Tibial nerve (tissue), 4 donors: ENCODE results near the gene PIK3CB. TPM values are rescaled to one million over a fixed set of nuclear protein-coding genes. Genes with fewer than 3 reads are reported as not detected.

Experiments
- DNase-seq, 2 donors: peaks; one replicate each; pipeline ENCODE4 v3.0.0-alpha.2; 2019; ENCODE audit warnings: low spot score in 2 of 2
- H3K27ac ChIP-seq, 4 donors: fragments of 200-600 bp; sonication (generic) in 3 of 4; one replicate each; pipeline ENCODE4 v1.5.1; 2017 to 2019; ENCODE audit warnings: mild to moderate bottlenecking in 1 of 4
- H3K27me3 ChIP-seq, 2 donors: fragments of 200-600 bp; sonication (generic) in 1 of 2; one replicate each; pipeline versions ENCODE4 v1.5.1 to v1.6.0; 2017 to 2019
- H3K36me3 ChIP-seq, 3 donors: fragments of 200-600 bp; sonication (generic); one replicate each; pipeline ENCODE4 v1.5.1; 2018 to 2019
- H3K4me1 ChIP-seq, 4 donors: fragments of 200-600 bp; sonication (generic) in 3 of 4; one replicate each; pipeline ENCODE4 v1.5.1; 2017 to 2019
- H3K4me3 ChIP-seq, 4 donors: fragments of 200-600 bp; sonication (generic) in 3 of 4; one replicate each; pipeline ENCODE4 v1.5.1; 2017 to 2019; ENCODE audit warnings: mild to moderate bottlenecking in 1 of 4, moderate library complexity in 1 of 4
- H3K9me3 ChIP-seq, 4 donors: fragments of 200-600 bp; sonication (generic) in 3 of 4; one replicate each; pipeline ENCODE4 v1.5.1; 2017 to 2019
- EP300 ChIP-seq, 2 donors: sonication (generic); formaldehyde crosslinking; IDR thresholded peaks; one replicate each; pipeline ENCODE4 v1.6.1; 2017; ENCODE audit warnings: antibody characterized with exemption in 2 of 2, mild to moderate bottlenecking in 1 of 2
- POLR2A ChIP-seq, 2 donors: fragments of 450-650 bp; IDR thresholded peaks; one replicate each; pipeline ENCODE4 v1.6.1; 2017; ENCODE audit warnings: antibody characterized with exemption in 2 of 2, mild to moderate bottlenecking in 2 of 2, moderate library complexity in 2 of 2
- WGBS, 2 donors: methylation state at CpG; one replicate each; pipeline ENCODE4 v1.1.5; 2018; 5-methylcytosine and 5-hydroxymethylcytosine counted together
- total RNA-seq, 4 donors: library from RNA; depleted of rRNA; stranded (reverse); fragments of >200 nt; gene quantifications; one replicate each; pipeline ENCODE4 v1.1.0, GENCODE V29; 2016
- TF ChIP-seq, protein P1 (sequence below), 5 experiments: fragments of 200-600 bp in 3 of 5; fragments of 450-650 bp in 2 of 5; sonication (generic) in 3 of 5; IDR thresholded peaks; one replicate each; pipeline ENCODE4 v1.5.1; 2016 to 2019; ENCODE audit warnings: antibody characterized with exemption in 5 of 5, mild to moderate bottlenecking in 3 of 5, moderate library complexity in 2 of 5

Gene PIK3CB
- total RNA-seq, 4 donors from 2014 or later = 11.2 to 32.1 (median 27.2) TPM

DNA sequence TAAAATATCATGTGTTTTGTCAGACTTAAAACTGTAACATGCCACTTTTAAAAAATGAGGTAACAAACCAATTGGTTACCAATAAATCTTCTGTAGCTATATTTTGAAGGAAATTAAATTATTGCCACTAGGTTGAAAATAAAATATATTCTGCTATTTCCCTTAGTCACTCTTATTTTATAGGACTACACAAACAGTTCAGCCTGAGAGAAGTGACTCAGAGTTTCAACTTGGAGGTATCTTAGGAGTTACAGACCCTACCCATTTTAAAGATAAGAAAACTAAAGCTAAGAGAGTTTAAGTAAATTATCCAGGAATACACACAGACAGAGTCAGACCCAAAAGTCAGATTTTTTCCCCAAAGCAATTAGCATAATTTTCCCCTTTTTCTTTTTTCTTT, 65.1 kb downstream of the PIK3CB start:
- Histone ChIP-seq H3K27me3 (no peaks in the 10 kb centered on the region), H3K36me3 (peaks cover 0 to 23% (median 0%) of the 10 kb centered on the region in 3 donors), H3K4me1 (peaks cover 0 to 8% (median under 1%) of the 10 kb centered on the region in 4 donors), H3K9me3 (peaks cover 0 to 12% (median 0%) of the 10 kb centered on the region in 4 donors), H3K27ac (no peak overlapping the region), H3K4me3 (no peak overlapping the region)
- DNase-seq = no peak
- TF ChIP-seq POLR2A (IDR thresholded peaks at IDR 0.05) (no peak), EP300 (IDR thresholded peaks at IDR 0.05) (no peak)
- TF ChIP-seq, protein P1, sequence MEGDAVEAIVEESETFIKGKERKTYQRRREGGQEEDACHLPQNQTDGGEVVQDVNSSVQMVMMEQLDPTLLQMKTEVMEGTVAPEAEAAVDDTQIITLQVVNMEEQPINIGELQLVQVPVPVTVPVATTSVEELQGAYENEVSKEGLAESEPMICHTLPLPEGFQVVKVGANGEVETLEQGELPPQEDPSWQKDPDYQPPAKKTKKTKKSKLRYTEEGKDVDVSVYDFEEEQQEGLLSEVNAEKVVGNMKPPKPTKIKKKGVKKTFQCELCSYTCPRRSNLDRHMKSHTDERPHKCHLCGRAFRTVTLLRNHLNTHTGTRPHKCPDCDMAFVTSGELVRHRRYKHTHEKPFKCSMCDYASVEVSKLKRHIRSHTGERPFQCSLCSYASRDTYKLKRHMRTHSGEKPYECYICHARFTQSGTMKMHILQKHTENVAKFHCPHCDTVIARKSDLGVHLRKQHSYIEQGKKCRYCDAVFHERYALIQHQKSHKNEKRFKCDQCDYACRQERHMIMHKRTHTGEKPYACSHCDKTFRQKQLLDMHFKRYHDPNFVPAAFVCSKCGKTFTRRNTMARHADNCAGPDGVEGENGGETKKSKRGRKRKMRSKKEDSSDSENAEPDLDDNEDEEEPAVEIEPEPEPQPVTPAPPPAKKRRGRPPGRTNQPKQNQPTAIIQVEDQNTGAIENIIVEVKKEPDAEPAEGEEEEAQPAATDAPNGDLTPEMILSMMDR (IDR thresholded peaks at IDR 0.05) = no peak

DNA sequence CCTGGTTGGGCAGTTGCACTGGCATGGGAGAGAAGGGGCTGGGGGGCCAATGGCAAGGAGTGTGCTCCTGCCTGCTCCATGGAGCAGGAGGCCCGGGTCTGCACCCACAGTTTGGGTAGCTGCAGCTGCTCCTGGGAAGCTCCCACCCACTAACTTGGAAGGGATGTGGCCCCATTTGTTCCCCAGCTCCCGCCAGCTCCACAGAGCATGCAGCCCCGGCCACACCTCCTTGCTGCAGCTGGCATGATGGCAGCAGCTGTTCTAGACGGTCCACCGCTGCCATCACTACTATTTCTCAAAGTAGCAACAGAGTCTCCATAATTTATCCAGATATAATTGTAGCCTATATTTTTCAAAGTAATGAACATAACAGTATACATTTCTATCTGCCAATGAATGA, 65.8 kb downstream of the PIK3CB start:
- H3K4me1 ChIP-seq = peaks cover 0 to under 1% (median 0%) of the 10 kb centered on the region in 4 donors
- peaks cover 0 to 12% (median 0%) of the 10 kb centered on the region in 4 donors for H3K9me3 ChIP-seq
- H3K27me3 ChIP-seq = no peaks in the 10 kb centered on the region
- no peak for DNase-seq
- TF ChIP-seq EP300 (IDR thresholded peaks at IDR 0.05) = no peak
- TF ChIP-seq, protein P1 (IDR thresholded peaks at IDR 0.05) = no peak
- TF ChIP-seq POLR2A (IDR thresholded peaks at IDR 0.05) = no peak
- peaks cover 0 to 23% (median 0%) of the 10 kb centered on the region in 3 donors for H3K36me3 ChIP-seq
- H3K27ac ChIP-seq = no peak overlapping the region
- 96 to 100% methylated on average over 5 of the region's 5 CpGs for WGBS, 2 donors
- H3K4me3 ChIP-seq = no peak overlapping the region

DNA sequence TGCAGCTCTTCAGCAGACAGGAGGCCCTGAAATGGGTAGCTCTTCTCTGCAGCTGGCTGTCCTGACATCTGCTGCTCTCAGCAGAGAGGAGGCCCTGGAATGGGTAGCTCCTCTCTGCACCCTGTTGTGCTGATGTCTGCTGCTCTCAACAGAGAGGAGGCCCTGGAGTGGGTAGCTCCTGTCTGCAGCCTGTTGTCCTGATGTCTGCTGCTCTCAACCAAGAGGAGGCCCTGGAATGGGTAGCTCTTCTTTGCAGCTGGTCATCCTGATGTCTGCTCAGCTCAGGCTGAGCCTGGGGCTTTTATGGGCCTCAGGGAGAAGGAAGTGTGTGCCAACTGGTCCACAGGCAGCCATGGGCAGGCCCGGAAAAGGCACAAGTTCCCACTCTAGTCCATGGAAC, 66.6 kb downstream of the PIK3CB start:
- H3K36me3 ChIP-seq = peaks cover 0 to 23% (median 0%) of the 10 kb centered on the region in 3 donors
- WGBS, 2 donors = 100% methylated on average over 1 of the region's 1 CpG; no CpG with 5 or more reads in 1 of the 2 donors
- no peaks in the 10 kb centered on the region for H3K27me3 ChIP-seq
- peaks cover 0 to 12% (median 0%) of the 10 kb centered on the region in 4 donors for H3K9me3 ChIP-seq
- H3K27ac ChIP-seq = no peak overlapping the region
- no peak overlapping the region for H3K4me3 ChIP-seq
- no peak for TF ChIP-seq EP300 (IDR thresholded peaks at IDR 0.05)
- TF ChIP-seq, protein P1 (IDR thresholded peaks at IDR 0.05) = no peak
- no peak for TF ChIP-seq POLR2A (IDR thresholded peaks at IDR 0.05)
- H3K4me1 ChIP-seq = no peaks in the 10 kb centered on the region
- DNase-seq = no peak

DNA sequence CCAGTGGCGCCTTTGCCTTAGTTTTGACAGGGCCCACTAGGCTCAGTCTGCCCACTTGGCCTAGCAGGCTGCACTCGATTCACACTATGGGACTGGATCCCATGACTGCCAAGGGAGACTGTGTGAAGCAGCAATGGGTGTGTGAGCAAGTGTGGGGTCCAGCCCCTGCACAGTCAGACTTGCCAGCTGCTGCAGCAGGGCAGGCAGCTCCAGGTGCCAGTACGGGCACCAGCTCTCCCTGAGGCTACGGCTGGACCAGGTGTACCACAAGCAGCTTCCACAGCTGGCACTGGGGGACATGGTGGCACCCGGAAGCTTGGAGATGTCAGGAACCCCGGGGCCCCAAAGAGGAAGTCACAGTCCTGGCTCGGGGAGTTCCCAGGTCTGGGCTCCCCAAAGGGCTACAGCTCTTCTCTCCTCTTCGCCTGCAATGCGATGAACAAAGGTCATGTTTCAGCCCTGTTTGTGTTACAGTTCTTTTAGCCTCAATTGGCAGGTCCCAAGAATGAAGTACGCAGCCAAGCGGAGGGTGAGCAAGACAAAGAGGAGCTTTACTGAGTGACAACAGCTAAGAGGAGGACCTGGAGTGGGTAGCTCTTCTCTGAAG, 67.1 kb downstream of the PIK3CB start:
- Histone ChIP-seq H3K4me1 (no peaks in the 10 kb centered on the region), H3K9me3 (peaks cover 0 to 12% (median 0%) of the 10 kb centered on the region in 4 donors), H3K27ac (no peak overlapping the region), H3K27me3 (no peaks in the 10 kb centered on the region), H3K36me3 (peaks cover 0 to 23% (median 0%) of the 10 kb centered on the region in 3 donors), H3K4me3 (no peak overlapping the region)
- TF ChIP-seq EP300 (IDR thresholded peaks at IDR 0.05) = no peak
- TF ChIP-seq, protein P1 (IDR thresholded peaks at IDR 0.05) = no peak
- no peak for TF ChIP-seq POLR2A (IDR thresholded peaks at IDR 0.05)
- WGBS, 2 donors = 97 to 99% methylated on average over 10 to 11 of the region's 11 CpGs
- no peak for DNase-seq

DNA sequence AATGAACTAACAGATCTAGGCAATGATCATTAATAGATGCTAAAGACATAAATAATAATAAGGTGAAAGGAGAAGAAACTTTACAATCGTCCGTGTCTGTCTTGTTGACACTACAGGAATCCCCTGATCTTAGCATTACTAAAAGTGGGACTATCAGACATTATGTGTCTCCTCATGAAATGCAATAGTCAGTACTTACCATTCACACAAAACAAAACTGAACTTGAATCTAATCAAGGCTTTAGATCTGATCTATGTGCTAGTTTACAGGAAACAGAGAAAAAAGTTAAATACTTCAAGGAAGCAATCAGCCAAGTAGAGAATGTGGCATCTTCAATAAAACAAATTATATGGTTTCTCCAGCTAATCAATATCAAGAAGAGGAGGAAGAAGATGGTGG, 73.7 kb downstream of the PIK3CB start:
- no peaks in the 10 kb centered on the region for H3K9me3 ChIP-seq
- TF ChIP-seq EP300 (IDR thresholded peaks at IDR 0.05) (no peak), POLR2A (IDR thresholded peaks at IDR 0.05) (no peak)
- TF ChIP-seq, protein P1 (IDR thresholded peaks at IDR 0.05) = no peak
- H3K4me1 ChIP-seq = no peaks in the 10 kb centered on the region
- H3K36me3 ChIP-seq = peaks cover 0 to 23% (median 0%) of the 10 kb centered on the region in 3 donors
- DNase-seq = no peak
- no peak overlapping the region for H3K27ac ChIP-seq
- 92 to 94% methylated on average over 2 of the region's 2 CpGs for WGBS, 2 donors
- no peaks in the 10 kb centered on the region for H3K27me3 ChIP-seq
- H3K4me3 ChIP-seq = no peak overlapping the region
